Right ventricle myocardium inferior (tissue), 1 donor: ENCODE data around the gene PIGW. TPM values are rescaled to one million over a fixed set of nuclear protein-coding genes. Genes with fewer than 3 reads are reported as not detected.

Experiments used
- ATAC-seq: fragments of 200-7000 bp; cut with Tn5 transposase; one replicate; pipeline ENCODE4 v1.9.1; 2020; ENCODE audit warnings: mild to moderate bottlenecking, moderate library complexity
- DNase-seq: peaks from one replicate; pipeline ENCODE4 v3.0.0; 2021; ENCODE audit errors: missing footprints
- intact Hi-C: fragments of 100-400 bp; cut with DNase I; formaldehyde crosslinking; loops from one replicate; pipeline ENCODE4 v1.11.0; 2022
- long read RNA-seq: library from polyadenylated mRNA; unstranded; transcript quantifications from one replicate; pipeline ENCODE4 v2.0.0, GENCODE V29; 2021
- total RNA-seq: library from RNA; stranded (reverse); fragmentation: NEBNext Ultra II Directional; extraction: Animal tissue kit (Norgen Biotek cat#: 25700); gene quantifications from one replicate; pipeline ENCODE4 v1.2.1, GENCODE V29; 2021
- donor health status: DM: no; HTN: yes; CAD: no; lungs with severe emphysema.

The PIGW gene
- total RNA-seq: 5.8 TPM
- long read RNA-seq: 0 reads

GRCh38 chr17:36534840-36535668, at the start of gene PIGW, which contains the start of gene MYO19:
Gene PIGW (plus strand): TSS chr17:36534987. CDS start chr17:36537102, 2,115 bp downstream.
Gene MYO19 (minus strand): TSS chr17:36534868. CDS start chr17:36532538, 2,330 bp downstream.
- DNase-seq: peak; percentile 93
- intact Hi-C loops: loop anchor here (5.0 kb wide), 1 partner anchor 48 kb away; the partner anchor contains the start of gene ZNHIT3
- peak; percentile 94 for ATAC-seq

GRCh38 chr17:36485027-36485426, 49.8 kb upstream of the PIGW start:
- intact Hi-C loops: loop anchor here (5.0 kb wide), 1 partner anchor 47 kb away; the partner anchor contains the start of genes MYO19 and PIGW
- ATAC-seq (no peak), DNase-seq (no peak)

- intact Hi-C loops: loop anchor here (2.0 to 5.0 kb wide), 2 partner anchors 46 to 59 kb away; partner anchors contain the start of genes GGNBP2, MYO19 and PIGW
- ATAC-seq (no peak), DNase-seq (no peak)
Observed at GRCh38 chr17:36485805-36486203, 49.0 kb upstream of the PIGW start.

- intact Hi-C loops: loop anchor here (2.0 to 5.0 kb wide), 2 partner anchors 46 to 58 kb away; partner anchors contain the start of genes GGNBP2, MYO19 and PIGW
- DNase-seq: peak; percentile 96
Observed at GRCh38 chr17:36486204-36487194, 48.3 kb upstream of the PIGW start, which contains the start of gene ZNHIT3. Gene ZNHIT3 (plus strand): TSS chr17:36486681. CDS start chr17:36486700, 19 bp downstream.

GRCh38 chr17:36493956-36494355, 40.8 kb upstream of the PIGW start:
- DNase-seq (no peak), ATAC-seq (no peak)
- intact Hi-C loops: no loop called here

More at GRCh38 chr17:36486204-36487194, 48.3 kb upstream of the PIGW start, which contains the start of gene ZNHIT3:
- peak; percentile 93 for ATAC-seq

GRCh38 chr17:36494674-36495073, 40.1 kb upstream of the PIGW start:
- intact Hi-C loops: no loop called here
- ATAC-seq (no peak), DNase-seq (no peak)

GRCh38 chr17:36495076-36495578, 39.7 kb upstream of the PIGW start:
- DNase-seq (no peak), ATAC-seq (no peak)
- intact Hi-C loops: no loop called here

- ATAC-seq (no peak), DNase-seq (no peak)
- intact Hi-C loops: no loop called here
Observed at GRCh38 chr17:36496018-36496789, 38.6 kb upstream of the PIGW start.

- ATAC-seq (no peak), DNase-seq (no peak)
- intact Hi-C loops: no loop called here
Observed at GRCh38 chr17:36498155-36498554, 36.6 kb upstream of the PIGW start.

GRCh38 chr17:36498560-36499300, 36.1 kb upstream of the PIGW start:
- DNase-seq (no peak), ATAC-seq (no peak)
- intact Hi-C loops: no loop called here

- intact Hi-C loops: no loop called here
- no peak for DNase-seq
- ATAC-seq: no peak
Observed at GRCh38 chr17:36500745-36501225, 34.0 kb upstream of the PIGW start.

GRCh38 chr17:36501351-36501750, 33.4 kb upstream of the PIGW start:
- DNase-seq (no peak), ATAC-seq (no peak)
- intact Hi-C loops: no loop called here

- DNase-seq (no peak), ATAC-seq (no peak)
- intact Hi-C loops: no loop called here
Observed at GRCh38 chr17:36501963-36502362, 32.8 kb upstream of the PIGW start.

- peak; percentile 55 for ATAC-seq
- DNase-seq: no peak
- intact Hi-C loops: no loop called here
Observed at GRCh38 chr17:36503456-36504155, 31.2 kb upstream of the PIGW start.

- DNase-seq: no peak
- intact Hi-C loops: no loop called here
- no peak for ATAC-seq
Observed at GRCh38 chr17:36504156-36504545, 30.6 kb upstream of the PIGW start.

- intact Hi-C loops: no loop called here
- DNase-seq (no peak), ATAC-seq (no peak)
Observed at GRCh38 chr17:36505171-36505570, 29.6 kb upstream of the PIGW start.
